ENCODE measurements around the gene SPPL3.

- no peak for TF ChIP-seq EZH2phosphoT487 (IDR thresholded peaks at IDR 0.05; ENCODE audit: borderline replicate concordance, low read length)
- TF ChIP-seq, protein P1, sequence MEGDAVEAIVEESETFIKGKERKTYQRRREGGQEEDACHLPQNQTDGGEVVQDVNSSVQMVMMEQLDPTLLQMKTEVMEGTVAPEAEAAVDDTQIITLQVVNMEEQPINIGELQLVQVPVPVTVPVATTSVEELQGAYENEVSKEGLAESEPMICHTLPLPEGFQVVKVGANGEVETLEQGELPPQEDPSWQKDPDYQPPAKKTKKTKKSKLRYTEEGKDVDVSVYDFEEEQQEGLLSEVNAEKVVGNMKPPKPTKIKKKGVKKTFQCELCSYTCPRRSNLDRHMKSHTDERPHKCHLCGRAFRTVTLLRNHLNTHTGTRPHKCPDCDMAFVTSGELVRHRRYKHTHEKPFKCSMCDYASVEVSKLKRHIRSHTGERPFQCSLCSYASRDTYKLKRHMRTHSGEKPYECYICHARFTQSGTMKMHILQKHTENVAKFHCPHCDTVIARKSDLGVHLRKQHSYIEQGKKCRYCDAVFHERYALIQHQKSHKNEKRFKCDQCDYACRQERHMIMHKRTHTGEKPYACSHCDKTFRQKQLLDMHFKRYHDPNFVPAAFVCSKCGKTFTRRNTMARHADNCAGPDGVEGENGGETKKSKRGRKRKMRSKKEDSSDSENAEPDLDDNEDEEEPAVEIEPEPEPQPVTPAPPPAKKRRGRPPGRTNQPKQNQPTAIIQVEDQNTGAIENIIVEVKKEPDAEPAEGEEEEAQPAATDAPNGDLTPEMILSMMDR (IDR thresholded peaks at IDR 0.05; ENCODE audit: low read depth, low read length, poor library complexity, severe bottlenecking) = no peak
Observed at GRCh38 chr12:120820884-120821510, 83.2 kb downstream of the SPPL3 start.
